Thoracic aorta (tissue), 2 donors: Measurements from ENCODE around the gene KRTAP3-3. TPM values are rescaled to one million over a fixed set of nuclear protein-coding genes. Genes with fewer than 3 reads are reported as not detected.
"Not testable (repeated sequence)": the region's sequence is repeated elsewhere in the genome, so short reads cannot be mapped to it uniquely, and the experiment has no call there.

Experiments
- ATAC-seq: fragments of 150-250 bp; one replicate; pipeline ENCODE4 v1.8.0; 2017; ENCODE audit warnings: low read depth; ENCODE audit not compliant: insufficient number of reproducible peaks, low FRiP score
- DNase-seq: peaks from one replicate; pipeline ENCODE4 v3.0.0-alpha.2; 2020; ENCODE audit warnings: low spot score
- H3K27ac ChIP-seq, 2 donors: fragments of 200-600 bp; sonication (generic); 1 replicate in 1 of 2; 2 replicates in 1 of 2; pipeline ENCODE4 v1.5.1; 2016; ENCODE audit warnings: mild to moderate bottlenecking in 2 of 2, moderate library complexity in 2 of 2
- H3K27me3 ChIP-seq: fragments of 200-600 bp; sonication (generic); replicated peaks from 2 replicates; pipeline ENCODE4 v1.6.0; 2016; ENCODE audit warnings: mild to moderate bottlenecking; ENCODE audit not compliant: insufficient read depth
- H3K36me3 ChIP-seq: fragments of 200-600 bp; sonication (generic); one replicate; pipeline ENCODE4 v1.5.1; 2016
- H3K4me1 ChIP-seq, 2 donors: fragments of 200-600 bp; sonication (generic); 1 replicate in 1 of 2; 2 replicates in 1 of 2; pipeline versions ENCODE4 v1.5.1 to v1.6.0; 2016; ENCODE audit warnings: low read depth in 2 of 2, mild to moderate bottlenecking in 1 of 2; ENCODE audit not compliant: control insufficient read depth in 1 of 2
- H3K4me3 ChIP-seq: fragments of 200-600 bp; sonication (generic); 2 replicates; pipeline ENCODE4 v1.5.1; 2016; ENCODE audit warnings: mild to moderate bottlenecking
- H3K9me3 ChIP-seq: fragments of 200-600 bp; sonication (generic); 2 replicates; pipeline ENCODE4 v1.5.1; 2016
- CTCF ChIP-seq: fragments of 200-600 bp; sonication (generic); IDR thresholded peaks from one replicate; pipeline ENCODE4 v1.5.1; 2019; ENCODE audit warnings: antibody characterized with exemption
- total RNA-seq, 2 donors: library from RNA; depleted of rRNA; stranded (reverse); fragments of >200 nt; gene quantifications; one replicate each; pipeline versions ENCODE4 v1.1.0 to v1.2.3, GENCODE V29; 2016

Gene KRTAP3-3
- not detected for total RNA-seq

GRCh38 chr17:40993839-40994238 is at the start of gene KRTAP3-3:
Gene KRTAP3-3, minus strand, starts transcription at chr17:40994164. Its CDS starts 67 bp downstream, at chr17:40994097.
- H3K27ac ChIP-seq, result no peak within 1 kb of the TSS
- no peak for ATAC-seq
- no peak for DNase-seq
- H3K36me3 ChIP-seq, result no peaks in the 10 kb centered on the region
- no peaks in the 10 kb centered on the region for H3K27me3 ChIP-seq
- TF ChIP-seq CTCF, result no peak
- no peaks in the 10 kb centered on the region for H3K9me3 ChIP-seq
- no peaks in the 10 kb centered on the region for H3K4me1 ChIP-seq
- H3K4me3 ChIP-seq, result no peak within 1 kb of the TSS

- Histone ChIP-seq H3K9me3 (no peaks in the 10 kb centered on the region), H3K27ac (no peak overlapping the region), H3K4me1 (peaks cover 0 to 8% of the 10 kb centered on the region in 2 donors), H3K27me3 (no peaks in the 10 kb centered on the region), H3K36me3 (no peaks in the 10 kb centered on the region), H3K4me3 (no peak overlapping the region)
- no peak for ATAC-seq
- no peak for TF ChIP-seq CTCF
- DNase-seq, result no peak
Observed at GRCh38 chr17:41042953-41043352, 49.0 kb upstream of the KRTAP3-3 start.

GRCh38 chr17:41040783-41041571 is 47.0 kb upstream of the KRTAP3-3 start, which contains the start of gene KRTAP1-1:
Gene KRTAP1-1, minus strand, starts transcription at chr17:41041450. Its CDS starts 53 bp downstream, at chr17:41041397.
- not testable (repeated sequence) for ATAC-seq, H3K9me3 ChIP-seq, H3K27me3 ChIP-seq, H3K27ac ChIP-seq, DNase-seq, H3K4me3 ChIP-seq, H3K4me1 ChIP-seq, H3K36me3 ChIP-seq
- peak; percentile 8 for TF ChIP-seq CTCF

- no peaks in the 10 kb centered on the region for H3K36me3 ChIP-seq
- H3K4me3 ChIP-seq, result no peak overlapping the region
- no peak for TF ChIP-seq CTCF
- H3K27ac ChIP-seq, result no peak overlapping the region
- DNase-seq (no peak), ATAC-seq (no peak)
- H3K27me3 ChIP-seq, result no peaks in the 10 kb centered on the region
- H3K4me1 ChIP-seq, result peaks cover 0 to 8% of the 10 kb centered on the region in 2 donors
- no peaks in the 10 kb centered on the region for H3K9me3 ChIP-seq
Observed at GRCh38 chr17:41037853-41038350, 43.9 kb upstream of the KRTAP3-3 start.

GRCh38 chr17:41034346-41034935 is 40.5 kb upstream of the KRTAP3-3 start, which contains the start of gene KRTAP1-3:
Gene KRTAP1-3, minus strand, starts transcription at chr17:41034874. Its CDS starts 53 bp downstream, at chr17:41034821.
- not testable (repeated sequence) for DNase-seq, H3K27ac ChIP-seq, H3K27me3 ChIP-seq, ATAC-seq, H3K4me1 ChIP-seq, H3K36me3 ChIP-seq, H3K9me3 ChIP-seq, H3K4me3 ChIP-seq
